Umbilical cord (tissue), 2 donors: ENCODE data around the gene C16orf90. TPM values are rescaled to one million over a fixed set of nuclear protein-coding genes. Genes with fewer than 3 reads are reported as not detected.
A peak's percentile ranks its signal among the peaks of the same experiment; 100 is the strongest.
"Not testable (repeated sequence)": the region's sequence is repeated elsewhere in the genome, so short reads cannot be mapped to it uniquely, and the experiment has no call there.

Experiments
- DNase-seq: peaks from one replicate; pipeline ENCODE4 v3.0.0-alpha.2; 2015; ENCODE audit warnings: low spot score
- total RNA-seq: library from RNA; depleted of rRNA; stranded (reverse); fragments of >200 nt; gene quantifications from one replicate; pipeline ENCODE4 v1.2.3, GENCODE V29; 2014; ENCODE audit warnings: low replicate concordance; ENCODE audit not compliant: insufficient read depth

Gene C16orf90, protein sequence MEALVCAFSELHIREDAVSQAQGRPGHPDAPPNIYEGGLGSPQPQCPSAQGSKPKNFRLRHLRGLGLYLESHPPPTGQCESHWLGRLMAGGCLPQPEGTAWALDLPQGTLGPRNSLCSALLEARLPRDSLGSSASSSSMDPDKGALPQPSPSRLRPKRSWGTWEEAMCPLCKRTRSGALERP
- not detected for total RNA-seq

DNA sequence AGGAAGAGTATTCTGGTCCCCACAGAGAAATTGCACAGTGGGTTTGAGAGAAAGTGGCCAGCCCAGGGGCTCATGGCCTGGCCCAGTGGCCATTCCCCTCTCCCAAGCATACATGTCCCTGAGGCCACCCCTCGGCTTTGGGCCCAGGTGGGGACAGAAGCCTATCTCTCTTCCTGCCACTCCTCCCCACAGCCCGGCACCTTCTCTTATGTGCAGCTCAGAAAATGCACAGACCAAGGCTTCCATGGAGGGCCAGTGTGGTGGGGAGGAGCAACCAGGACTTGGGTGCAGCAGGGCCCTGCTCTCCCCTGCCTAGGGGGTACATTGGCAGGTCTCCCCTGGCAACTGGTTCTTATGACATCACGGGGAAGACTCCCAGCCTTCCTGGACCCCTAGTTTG is at the start of gene C16orf90:
Gene C16orf90 (minus strand): TSS at position 314 of the 400 bp plus-strand sequence. CDS start 68 bp downstream, at position 246.
- no peak for DNase-seq

DNA sequence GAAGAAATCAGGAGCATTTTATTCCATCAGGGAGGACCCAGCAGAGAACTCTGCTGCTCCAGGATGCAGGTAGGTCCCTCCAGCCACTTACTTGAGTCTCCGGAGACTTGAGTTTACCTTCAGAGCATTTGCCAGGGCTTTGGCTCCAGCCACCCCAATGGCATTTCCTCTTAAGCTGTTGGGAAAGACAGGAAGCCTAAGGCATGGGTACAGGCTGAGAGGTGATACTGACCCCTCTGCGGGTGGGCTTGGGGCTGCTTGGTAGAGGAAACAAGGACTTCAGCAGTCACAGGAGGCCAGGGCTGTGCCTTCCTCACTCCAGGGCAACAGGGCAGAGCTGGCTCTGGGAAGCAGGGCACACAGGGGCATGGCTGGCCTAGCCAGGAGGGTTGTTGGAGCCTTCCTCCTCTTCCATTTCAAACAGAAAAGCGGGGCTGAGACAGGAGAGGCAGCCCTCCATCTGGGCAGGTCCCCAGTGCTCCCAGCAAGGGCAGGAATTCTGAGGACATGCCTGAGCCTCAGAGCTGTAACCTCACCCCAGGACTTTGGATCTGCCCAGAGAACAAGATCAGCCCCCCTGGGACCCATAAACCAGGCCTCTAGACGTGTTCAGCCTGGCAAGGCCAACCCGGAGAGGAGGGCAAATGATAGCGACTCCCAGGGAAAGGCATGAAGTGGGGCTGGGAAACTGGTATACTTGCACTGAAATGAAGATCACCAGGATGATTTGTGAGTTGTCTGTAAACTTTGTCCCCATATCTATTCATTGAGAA is 47.5 kb upstream of the C16orf90 start:
- DNase-seq = no peak

DNA sequence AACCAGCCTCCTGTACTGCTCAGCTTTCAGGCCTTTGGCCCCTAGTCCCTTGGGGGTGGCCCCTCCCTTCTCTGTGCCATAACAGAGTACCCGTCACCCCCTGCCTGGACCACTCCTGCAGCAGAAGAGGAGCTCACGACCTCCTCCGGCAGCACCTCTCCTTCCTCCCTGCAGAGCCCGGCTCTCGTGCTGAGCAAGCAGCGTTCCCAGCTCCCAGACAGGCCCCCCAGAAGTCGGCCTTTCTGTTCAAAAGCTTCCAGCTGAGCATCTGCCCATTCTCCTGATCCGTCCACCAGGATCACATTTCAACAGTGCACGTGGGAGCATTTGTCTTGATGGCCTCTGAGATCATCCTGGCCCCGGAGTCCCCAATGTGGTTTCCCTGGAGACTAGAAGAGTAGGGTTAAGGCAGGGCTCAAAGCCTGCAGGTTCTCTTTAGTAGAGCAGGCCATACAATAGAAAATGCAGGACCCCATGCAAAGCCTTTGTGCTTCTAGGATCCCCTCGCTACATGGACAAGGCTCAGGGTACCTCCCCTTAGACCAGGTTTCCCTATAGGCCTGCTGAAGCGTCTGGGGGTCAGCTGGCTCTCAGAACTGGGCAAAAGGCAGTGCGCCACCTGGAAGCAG is 46.4 kb upstream of the C16orf90 start:
- DNase-seq = no peak

GRCh38 chr16:3538222-3538621 is 42.9 kb upstream of the C16orf90 start:
- no peak for DNase-seq

DNA sequence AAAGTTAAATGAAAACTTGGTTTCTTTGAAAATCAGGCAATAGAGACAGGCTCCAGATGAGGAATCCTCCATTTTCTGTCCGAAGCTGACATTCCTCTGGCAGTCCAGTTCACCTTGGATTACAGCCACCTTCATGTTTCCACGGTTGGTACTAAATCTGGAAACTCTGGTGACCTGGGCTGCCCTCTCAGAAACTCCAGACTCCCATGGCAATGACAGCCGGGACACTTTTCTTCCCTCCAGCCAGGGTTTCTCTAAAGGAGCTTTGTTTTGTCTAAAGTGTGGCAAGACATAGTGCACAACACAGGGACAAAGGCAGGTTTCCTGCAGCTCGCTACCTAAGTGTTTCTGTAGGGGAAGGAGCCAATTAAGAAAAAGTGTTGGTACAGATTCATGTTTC is 41.6 kb upstream of the C16orf90 start:
- DNase-seq = no peak

DNA sequence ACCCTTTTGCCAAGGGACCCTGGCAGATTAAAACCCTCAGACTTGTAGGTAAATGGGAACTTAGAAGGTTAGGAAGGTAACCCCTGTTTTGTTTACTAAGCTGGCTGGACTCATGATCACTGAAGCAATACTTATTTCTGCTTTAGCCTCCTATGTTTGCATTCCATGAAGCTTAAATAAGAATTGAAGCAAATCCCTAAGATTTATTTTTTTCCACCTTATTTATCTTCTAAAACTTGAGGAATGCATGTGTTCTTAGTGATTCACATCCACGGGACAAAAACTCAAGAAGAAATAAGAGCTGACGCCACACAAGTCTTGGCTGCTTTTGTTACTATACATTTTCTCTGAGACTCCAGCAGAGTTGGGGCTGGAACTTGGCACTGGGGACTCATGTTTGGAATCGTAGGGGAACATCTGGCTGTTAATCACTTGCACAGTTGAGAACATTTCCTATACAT is 41.0 kb upstream of the C16orf90 start:
- no peak for DNase-seq

- DNase-seq = no peak
These were observed 38.8 kb upstream of the C16orf90 start for GRCh38 chr16:3534126-3534525.

- no peak for DNase-seq
These were observed 37.5 kb upstream of the C16orf90 start for GRCh38 chr16:3532741-3533140.

DNA sequence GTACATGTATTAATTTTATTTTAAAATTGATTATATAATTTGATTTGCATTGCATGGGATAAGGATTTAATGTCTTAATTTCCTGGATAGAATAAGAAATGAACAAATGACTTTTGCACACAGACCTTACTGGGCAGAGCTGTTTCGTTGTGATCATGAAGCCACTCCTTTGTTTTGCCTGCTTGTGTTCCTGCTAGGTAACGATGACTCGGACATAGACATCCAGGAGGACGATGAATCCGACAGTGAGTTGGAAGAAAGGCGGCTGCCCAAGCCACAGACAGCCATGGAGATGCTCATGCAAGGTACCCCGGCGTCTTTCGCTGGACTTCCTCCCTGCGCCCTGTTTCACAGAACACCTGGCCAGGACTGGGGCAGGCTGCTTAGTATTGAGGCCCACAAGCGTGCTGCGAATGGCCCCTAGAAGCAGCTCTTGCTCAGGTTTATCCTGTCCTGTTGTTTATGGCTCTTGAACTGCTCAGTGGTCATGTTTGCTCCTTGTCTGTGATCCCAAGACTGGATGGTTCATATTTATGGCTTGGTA is 35.2 kb upstream of the C16orf90 start:
- no peak for DNase-seq

GRCh38 chr16:3529175-3529574 is 33.9 kb upstream of the C16orf90 start:
- no peak for DNase-seq

DNA sequence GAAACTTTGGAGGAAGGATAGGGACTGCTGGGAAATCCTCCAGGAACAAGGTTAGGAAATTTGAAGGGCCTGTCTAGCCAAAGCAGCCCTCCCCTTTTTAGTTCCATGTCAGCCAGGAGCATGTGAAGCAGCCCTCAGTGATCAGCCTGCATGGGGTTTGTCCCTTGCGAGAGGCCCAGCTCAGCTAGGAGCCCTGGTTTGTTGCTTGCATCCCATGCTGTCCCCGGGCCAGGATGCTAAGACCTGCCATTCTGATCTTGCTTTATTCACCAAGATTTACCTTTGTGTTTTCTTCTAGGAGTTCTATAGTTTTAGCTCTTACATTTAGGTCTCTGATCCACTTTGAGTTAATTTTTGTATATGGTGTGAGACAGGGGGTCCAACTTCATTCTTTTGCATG is 33.1 kb upstream of the C16orf90 start:
- DNase-seq = no peak

DNA sequence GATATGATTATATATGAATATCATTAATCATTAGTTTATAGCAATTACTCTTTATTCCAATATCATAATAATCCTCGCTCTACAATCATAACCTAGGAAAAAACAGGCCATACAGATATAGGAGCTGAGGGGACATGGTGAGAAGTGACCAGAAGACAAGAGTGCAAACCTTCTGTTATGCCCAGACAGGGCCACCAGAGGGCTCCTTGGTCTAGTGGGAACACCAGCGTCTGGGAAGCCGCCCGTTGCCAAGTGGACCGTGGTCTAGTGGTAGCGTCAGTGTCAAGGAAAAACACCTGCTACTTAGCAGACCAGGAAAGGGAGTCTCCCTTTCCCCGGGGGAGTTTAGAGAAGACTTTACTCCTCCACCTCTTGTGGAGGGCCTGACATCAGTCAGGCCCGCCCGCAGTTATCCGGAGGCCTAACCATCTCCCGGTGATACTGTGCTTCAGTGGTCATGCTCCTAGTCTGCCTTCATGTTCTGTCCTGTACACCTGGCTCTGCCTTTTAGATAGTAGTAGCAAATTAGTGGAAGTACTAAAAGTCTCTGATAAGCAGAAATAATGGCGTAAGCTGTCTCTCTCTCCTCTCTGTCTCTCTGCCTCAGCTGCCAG is 32.0 kb upstream of the C16orf90 start:
- DNase-seq = not testable (repeated sequence)

GRCh38 chr16:3525951-3526350 is 30.7 kb upstream of the C16orf90 start:
- no peak for DNase-seq

GRCh38 chr16:3523281-3523680 is 28.0 kb upstream of the C16orf90 start:
- no peak for DNase-seq

DNA sequence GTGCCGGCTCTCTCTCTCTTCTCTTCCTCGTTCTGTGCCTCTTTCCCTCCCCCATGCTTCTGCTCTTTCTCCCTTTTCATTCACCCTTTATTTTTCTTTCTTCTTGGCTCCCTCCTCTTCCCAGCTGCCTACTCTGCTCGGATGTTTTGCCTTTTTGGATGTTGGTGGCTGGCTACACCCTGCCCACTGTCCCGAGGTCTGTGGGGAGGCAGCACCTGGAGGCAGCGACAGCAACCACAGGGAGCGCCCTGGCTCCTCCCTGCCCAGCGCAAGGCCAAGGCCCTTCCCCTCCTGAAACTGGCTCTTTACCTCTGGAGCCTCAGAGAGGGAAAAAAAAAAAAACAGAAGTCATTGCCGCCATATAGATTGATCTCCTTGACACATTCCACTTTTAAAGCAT is 25.6 kb upstream of the C16orf90 start:
- DNase-seq = no peak

DNA sequence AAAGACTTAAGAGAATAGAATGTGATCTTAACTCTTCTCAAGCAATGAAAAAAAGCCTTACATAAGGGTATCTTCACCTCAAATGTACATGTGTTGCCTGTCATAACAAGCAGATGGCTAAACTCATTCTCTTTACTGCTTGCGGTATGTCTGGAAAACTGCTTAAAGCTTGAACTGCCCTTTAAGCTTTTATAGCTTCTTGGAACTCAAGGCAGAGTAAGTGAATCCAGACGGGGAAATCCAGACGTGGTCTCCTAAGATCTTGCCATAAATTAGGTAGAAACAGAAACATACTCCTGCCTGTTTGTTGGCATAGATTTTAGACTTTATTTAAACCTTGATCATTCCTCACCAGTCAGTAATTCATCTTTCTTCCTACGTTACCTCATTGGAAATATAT is 25.1 kb upstream of the C16orf90 start:
- DNase-seq = peak; percentile 98

DNA sequence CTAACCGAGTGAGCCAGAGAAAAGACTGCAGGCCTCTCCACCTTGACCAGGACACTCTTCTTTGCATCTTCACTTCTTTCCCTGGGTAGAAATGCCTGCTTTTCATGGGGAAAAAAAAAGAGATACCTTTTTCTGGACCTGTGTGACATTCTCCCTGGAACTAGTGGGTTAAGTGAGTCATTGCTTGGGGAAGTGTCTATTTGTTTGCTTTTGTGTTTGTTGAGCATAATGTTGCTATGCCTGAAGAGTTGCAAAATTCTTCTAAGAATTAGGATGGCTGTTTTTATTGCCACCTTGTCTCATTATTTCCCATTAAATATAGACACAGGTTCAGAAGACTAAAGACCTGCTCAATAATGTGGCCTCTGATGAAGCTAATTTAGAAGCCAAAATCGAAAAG is 24.3 kb upstream of the C16orf90 start:
- no peak for DNase-seq

DNA sequence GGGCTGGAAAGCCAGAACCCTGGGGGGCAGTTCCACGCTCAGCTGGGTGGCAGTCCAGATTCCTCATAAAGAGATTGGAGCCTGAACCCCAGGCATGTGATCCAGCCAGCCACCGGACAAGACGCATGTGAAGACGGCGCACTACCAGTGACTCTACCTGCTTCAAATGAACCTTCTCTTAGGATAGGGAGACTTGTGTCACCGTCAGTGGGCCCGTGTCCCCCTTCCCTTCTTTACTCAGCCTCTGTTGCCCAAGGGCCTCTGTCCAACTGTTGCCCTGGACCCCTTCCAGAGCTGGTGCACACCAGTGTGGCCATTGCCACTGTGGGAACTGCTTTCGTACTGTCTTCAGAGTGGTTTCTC is 23.7 kb upstream of the C16orf90 start:
- no peak for DNase-seq

- DNase-seq = no peak
These were observed 23.1 kb upstream of the C16orf90 start for GRCh38 chr16:3518292-3518985.

DNA sequence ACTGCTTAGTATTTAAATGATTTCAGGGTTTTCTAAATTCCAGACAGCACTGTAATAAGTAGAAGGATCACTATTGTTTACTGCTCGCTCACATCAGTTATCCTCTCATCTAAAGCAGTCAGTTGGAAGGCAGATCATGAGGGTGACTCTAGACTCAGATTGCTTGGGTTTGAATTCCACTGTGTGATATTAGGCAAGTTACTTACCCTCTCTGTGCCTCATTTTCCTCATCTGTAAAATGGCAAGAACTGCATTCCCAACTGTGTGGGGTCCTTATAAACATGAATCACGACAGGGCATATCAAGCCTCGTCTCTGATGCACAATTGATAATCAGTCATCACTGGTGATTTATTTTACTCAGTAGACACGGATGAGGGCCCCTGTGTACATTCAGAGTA is 20.6 kb upstream of the C16orf90 start:
- DNase-seq = no peak

GRCh38 chr16:3514621-3515020 is 19.3 kb upstream of the C16orf90 start:
- no peak for DNase-seq
